GM12875 (cell line): ENCODE results near the gene PADI3.

ENCODE experiments used
- H3K4me3 ChIP-seq: one replicate; pipeline ENCODE4 v1.5.1; 2011; ENCODE audit warnings: low read depth, low read length, control low read depth
- TF ChIP-seq, protein P1 (sequence below): IDR thresholded peaks from 2 replicates; pipeline ENCODE4 v1.5.1; 2011; ENCODE audit warnings: low read depth, mild to moderate bottlenecking, control low read depth, inconsistent platforms, low read length, moderate library complexity, borderline replicate concordance; ENCODE audit not compliant: insufficient read depth

PADI3 gene

DNA sequence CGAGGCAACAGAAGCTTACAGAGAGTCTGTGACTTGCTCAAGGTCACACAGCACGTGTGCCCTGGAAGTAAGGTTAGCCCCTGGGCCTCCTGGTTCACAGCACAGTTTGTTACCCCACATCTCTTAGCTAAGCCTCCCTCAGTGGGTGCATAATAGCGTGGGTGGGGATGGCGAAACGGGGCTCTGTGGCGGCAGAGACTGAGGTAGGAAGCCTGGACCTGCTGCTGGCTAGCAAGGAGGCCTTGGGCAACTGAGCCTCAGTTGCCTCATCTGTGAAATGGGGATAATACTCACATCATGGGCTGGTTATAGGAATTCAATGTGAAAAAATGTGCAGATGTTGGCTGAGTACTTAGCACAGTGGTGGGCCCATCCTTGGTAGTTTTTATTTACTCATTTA, 59.7 kb downstream of the PADI3 start:
- H3K4me3 ChIP-seq: no peak overlapping the region
- TF ChIP-seq, protein P1, sequence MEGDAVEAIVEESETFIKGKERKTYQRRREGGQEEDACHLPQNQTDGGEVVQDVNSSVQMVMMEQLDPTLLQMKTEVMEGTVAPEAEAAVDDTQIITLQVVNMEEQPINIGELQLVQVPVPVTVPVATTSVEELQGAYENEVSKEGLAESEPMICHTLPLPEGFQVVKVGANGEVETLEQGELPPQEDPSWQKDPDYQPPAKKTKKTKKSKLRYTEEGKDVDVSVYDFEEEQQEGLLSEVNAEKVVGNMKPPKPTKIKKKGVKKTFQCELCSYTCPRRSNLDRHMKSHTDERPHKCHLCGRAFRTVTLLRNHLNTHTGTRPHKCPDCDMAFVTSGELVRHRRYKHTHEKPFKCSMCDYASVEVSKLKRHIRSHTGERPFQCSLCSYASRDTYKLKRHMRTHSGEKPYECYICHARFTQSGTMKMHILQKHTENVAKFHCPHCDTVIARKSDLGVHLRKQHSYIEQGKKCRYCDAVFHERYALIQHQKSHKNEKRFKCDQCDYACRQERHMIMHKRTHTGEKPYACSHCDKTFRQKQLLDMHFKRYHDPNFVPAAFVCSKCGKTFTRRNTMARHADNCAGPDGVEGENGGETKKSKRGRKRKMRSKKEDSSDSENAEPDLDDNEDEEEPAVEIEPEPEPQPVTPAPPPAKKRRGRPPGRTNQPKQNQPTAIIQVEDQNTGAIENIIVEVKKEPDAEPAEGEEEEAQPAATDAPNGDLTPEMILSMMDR: no peak

DNA sequence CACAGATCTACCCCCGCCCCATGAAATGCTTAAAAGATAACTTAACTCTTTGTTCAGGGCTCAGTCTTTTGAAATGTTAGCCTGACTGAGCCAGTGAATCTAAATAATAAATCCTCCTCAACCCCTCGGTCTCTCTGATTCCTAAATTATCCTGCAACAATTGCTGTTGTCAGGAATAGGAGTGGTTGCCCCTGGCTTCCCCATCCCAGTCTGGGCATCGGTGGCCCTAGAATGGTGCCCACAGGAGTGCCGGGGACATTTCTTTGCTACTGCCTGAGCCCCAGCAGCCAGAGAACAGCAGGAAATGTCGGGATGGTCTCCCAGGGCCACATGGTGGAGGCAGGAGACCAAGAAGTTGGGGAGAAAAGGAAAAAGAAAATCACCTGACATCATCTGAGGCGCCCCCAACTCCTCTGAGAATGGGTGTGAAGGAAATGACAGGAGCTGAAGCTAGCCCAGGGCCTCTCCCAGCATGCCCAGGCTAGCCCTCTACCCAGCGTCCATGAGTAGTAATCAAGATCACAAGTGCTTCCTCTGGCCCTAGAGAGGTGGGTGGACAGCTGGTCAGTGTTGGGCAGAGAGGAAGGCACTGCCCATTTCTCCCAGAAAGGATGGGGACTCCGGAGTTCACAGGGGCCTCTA, 60.6 kb downstream of the PADI3 start:
- H3K4me3 ChIP-seq: no peak overlapping the region
- TF ChIP-seq, protein P1: no peak

DNA sequence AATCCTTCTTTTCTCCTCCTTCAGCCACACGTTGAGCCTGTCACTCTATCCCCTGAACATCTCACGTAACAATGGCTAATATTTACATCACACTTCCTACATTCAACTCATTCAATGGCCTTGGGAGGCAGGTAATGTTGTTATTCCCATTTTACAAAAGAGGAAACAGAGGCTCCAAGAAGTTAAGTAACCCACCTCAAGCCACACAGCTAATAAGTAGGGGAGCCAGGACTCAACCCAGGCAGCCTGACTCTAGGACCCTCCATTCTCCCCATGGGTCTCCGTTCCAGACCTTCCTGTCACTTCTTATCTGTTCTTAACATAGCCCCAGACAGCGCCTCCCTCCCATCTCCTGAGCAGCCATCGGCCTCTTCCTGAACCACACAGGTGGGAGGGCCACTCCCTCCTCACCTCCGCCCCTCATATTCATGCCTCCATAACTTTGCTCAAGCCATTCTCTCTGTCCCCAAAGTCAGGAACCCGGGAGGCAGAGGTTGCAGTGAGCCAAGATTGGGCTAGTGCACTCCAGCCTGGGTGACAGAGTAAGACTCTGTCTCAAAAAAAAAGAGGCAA, 61.3 kb downstream of the PADI3 start:
- TF ChIP-seq, protein P1: no peak

DNA sequence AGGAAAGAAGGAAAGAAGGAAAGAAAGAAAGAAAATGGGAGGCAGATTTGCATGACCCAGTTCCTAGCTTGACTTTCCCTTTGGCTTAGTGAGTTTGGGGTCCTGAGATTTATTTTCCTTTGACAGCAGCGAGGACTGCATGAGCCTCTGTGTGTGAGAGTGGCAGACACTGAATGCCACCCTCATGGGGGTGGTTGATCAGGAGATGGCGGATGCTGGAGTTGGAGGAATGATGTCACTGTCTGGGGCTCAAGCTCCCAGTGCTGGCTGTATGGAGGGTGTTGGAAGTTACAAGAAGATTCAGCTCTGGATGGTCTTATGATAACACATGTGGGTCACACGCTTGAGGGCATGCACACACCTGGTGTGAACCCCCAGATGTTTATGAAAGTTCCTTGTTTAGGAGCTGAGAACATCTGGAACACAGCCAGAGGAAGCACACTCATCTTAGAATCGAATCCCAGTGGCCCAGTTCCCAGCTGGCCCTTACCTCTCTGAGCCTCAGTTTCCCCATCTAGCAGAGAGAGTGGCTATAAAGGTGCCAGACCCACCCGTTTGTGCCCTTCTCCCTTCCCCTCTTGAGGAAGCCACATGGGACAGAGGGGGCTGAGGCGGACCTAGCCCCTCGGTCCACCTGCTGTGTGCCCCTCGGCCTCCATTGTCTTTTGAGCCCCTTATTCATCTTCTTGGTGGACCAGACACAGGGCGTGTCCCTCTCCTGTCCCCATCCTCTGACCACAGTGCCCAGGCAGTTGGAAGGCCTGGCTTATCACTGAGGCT, 64.8 kb downstream of the PADI3 start:
- no peak overlapping the region for H3K4me3 ChIP-seq
- TF ChIP-seq, protein P1: no peak

More for the DNA sequence above, 61.3 kb downstream of the PADI3 start:
- no peak overlapping the region for H3K4me3 ChIP-seq

DNA sequence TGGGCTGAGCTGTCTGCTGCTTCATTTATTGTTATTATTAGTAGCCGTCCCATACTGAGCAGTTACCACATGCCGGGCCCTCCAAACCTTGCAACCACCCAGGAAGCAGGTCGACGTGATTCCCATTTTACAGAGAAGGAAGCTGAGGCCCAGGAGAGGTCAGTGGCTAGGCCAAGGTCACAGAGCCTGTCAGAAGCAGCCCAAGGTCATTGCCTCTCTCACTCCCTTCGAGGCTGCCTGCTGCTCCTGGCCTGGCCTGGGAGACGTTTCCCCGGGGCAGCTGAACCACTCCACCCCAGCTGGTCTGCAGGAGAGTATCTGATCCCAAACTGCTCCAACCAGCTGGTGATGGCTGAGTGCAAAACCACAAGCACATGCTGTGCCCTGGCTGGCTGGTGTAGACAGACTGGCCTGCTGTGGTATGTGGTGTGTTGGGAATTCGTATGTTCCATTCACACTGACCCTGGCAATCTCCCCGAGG, 65.6 kb downstream of the PADI3 start:
- no peak overlapping the region for H3K4me3 ChIP-seq
- TF ChIP-seq, protein P1: no peak

DNA sequence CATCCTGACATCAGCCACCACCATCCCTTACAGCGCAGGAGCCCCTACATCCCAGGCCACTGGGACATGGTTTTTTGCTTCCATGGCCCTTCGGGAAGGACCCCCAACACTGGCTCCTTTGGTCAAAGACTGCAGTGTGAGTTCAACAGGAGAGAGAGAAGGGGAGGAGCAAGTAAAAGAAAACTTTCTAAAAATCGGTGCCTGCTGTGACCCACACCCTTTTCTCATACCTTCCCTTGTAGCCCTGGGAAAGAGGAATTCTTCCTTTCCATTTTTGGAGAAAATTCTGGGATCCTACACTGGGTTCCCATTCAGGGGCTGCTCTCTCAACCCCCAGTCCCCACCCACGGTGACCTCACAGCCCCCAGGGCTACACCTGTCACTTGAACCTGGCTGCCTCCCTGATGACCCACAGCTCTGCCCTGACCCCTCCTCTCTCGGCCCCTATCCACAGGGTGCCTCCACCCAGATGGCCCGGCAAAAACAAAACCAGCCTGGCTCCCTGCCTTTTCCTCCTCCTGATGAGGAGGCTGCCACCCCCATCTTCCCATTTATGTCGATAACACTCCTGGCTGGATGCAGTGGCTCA, 66.7 kb downstream of the PADI3 start:
- no peak overlapping the region for H3K4me3 ChIP-seq
- TF ChIP-seq, protein P1: no peak

DNA sequence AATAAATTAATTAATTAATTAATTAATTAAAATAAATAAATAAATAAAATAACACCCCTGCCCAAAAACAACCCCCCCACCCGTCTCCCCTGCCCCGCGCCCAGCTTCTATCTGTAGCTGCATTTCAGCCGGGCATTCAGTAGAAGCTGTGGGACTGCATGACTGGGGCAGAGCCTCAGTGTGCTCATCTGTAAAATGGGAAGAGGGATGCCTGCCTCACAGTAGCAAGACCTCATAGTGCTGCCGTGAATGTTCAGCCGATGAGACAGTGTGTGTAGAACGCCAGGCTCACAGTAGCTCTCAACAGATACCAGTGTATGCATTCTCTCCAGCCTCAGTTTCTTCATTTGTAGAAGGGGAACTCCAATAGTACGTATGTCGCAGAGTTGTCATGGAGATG, 67.8 kb downstream of the PADI3 start:
- H3K4me3 ChIP-seq: no peak overlapping the region
- TF ChIP-seq, protein P1: no peak
